H9 (cell line): ENCODE data around the gene PGLYRP3. TPM values are rescaled to one million over a fixed set of nuclear protein-coding genes. Genes with fewer than 3 reads are reported as not detected.
"Not testable (repeated sequence)": the region's sequence is repeated elsewhere in the genome, so short reads cannot be mapped to it uniquely, and the experiment has no call there.

Source experiments
- DNase-seq: peaks from one replicate; pipeline ENCODE4 v3.0.0-alpha.2; 2017
- H2AFZ ChIP-seq: one replicate; pipeline ENCODE4 v1.6.1; 2013; ENCODE audit warnings: mild to moderate bottlenecking, low read length, control low read depth, moderate library complexity
- H2AK5ac ChIP-seq: 2 replicates; pipeline ENCODE4 v1.6.1; 2013; ENCODE audit warnings: low read length, control low read depth, mixed read lengths; ENCODE audit not compliant: insufficient read length
- H2BK120ac ChIP-seq: one replicate; pipeline ENCODE4 v1.6.1; 2013; ENCODE audit warnings: low read depth, mild to moderate bottlenecking, low read length, control low read depth, inconsistent platforms; ENCODE audit not compliant: poor library complexity, severe bottlenecking
- H2BK12ac ChIP-seq: 2 replicates; pipeline ENCODE4 v1.6.1; 2013; ENCODE audit warnings: low read length, control low read depth, mixed read lengths, low read depth; ENCODE audit not compliant: insufficient read length
- H2BK15ac ChIP-seq: 2 replicates; pipeline ENCODE4 v1.6.1; 2013; ENCODE audit warnings: low read depth, low read length, control low read depth
- H2BK20ac ChIP-seq: one replicate; pipeline ENCODE4 v1.6.1; 2013; ENCODE audit warnings: low read depth, mild to moderate bottlenecking, low read length, control low read depth, inconsistent platforms; ENCODE audit not compliant: poor library complexity, severe bottlenecking
- H2BK5ac ChIP-seq: 2 replicates; pipeline ENCODE4 v1.6.1; 2013; ENCODE audit warnings: low read length, control low read depth, mixed read lengths; ENCODE audit not compliant: insufficient read length
- H3K14ac ChIP-seq: 2 replicates; pipeline ENCODE4 v1.6.1; 2013; ENCODE audit warnings: low read length, control low read depth; ENCODE audit not compliant: insufficient read depth
- H3K18ac ChIP-seq: 2 replicates; pipeline ENCODE4 v1.6.1; 2013; ENCODE audit warnings: low read depth, mild to moderate bottlenecking, mixed read lengths, low read length, control low read depth; ENCODE audit not compliant: insufficient read length
- H3K23ac ChIP-seq: 2 replicates; pipeline ENCODE4 v1.6.1; 2013; ENCODE audit warnings: low read length, control low read depth, mixed read lengths, low read depth; ENCODE audit not compliant: insufficient read length
- H3K23me2 ChIP-seq: 2 replicates; pipeline ENCODE4 v1.6.1; 2013; ENCODE audit warnings: low read depth, mild to moderate bottlenecking, mixed read lengths, low read length, control low read depth; ENCODE audit not compliant: insufficient read length, poor library complexity, severe bottlenecking
- H3K27ac ChIP-seq: 2 replicates; pipeline ENCODE4 v1.5.1; 2013; ENCODE audit warnings: low read length, control low read depth, mixed read lengths, low read depth; ENCODE audit not compliant: insufficient read length
- H3K27me3 ChIP-seq: 2 replicates; pipeline ENCODE4 v1.6.1; 2013; ENCODE audit warnings: low read length, control low read depth, inconsistent platforms; ENCODE audit not compliant: insufficient read depth
- H3K4ac ChIP-seq: 2 replicates; pipeline ENCODE4 v1.6.1; 2013; ENCODE audit warnings: low read depth, mild to moderate bottlenecking, control low read depth, inconsistent platforms, low read length, moderate library complexity
- H3K4me1 ChIP-seq: 2 replicates; pipeline ENCODE4 v1.6.1; 2013; ENCODE audit warnings: low read length, control low read depth, inconsistent platforms; ENCODE audit not compliant: insufficient read depth
- H3K4me2 ChIP-seq: 2 replicates; pipeline ENCODE4 v1.6.1; 2013; ENCODE audit warnings: low read length, control low read depth, mixed read lengths; ENCODE audit not compliant: insufficient read length, insufficient read depth
- H3K56ac ChIP-seq: 2 replicates; pipeline ENCODE4 v1.6.1; 2013; ENCODE audit warnings: low read depth, mild to moderate bottlenecking, mixed read lengths, low read length, control low read depth; ENCODE audit not compliant: insufficient read length
- H3K79me1 ChIP-seq: 2 replicates; pipeline ENCODE4 v1.6.1; 2013; ENCODE audit warnings: low read depth, mild to moderate bottlenecking, moderate library complexity, low read length, control low read depth, inconsistent platforms; ENCODE audit not compliant: insufficient read depth, poor library complexity, severe bottlenecking
- H3K79me2 ChIP-seq: 2 replicates; pipeline ENCODE4 v1.6.1; 2013; ENCODE audit warnings: low read length, control low read depth, inconsistent platforms; ENCODE audit not compliant: insufficient read depth
- H3K9ac ChIP-seq: 2 replicates; pipeline ENCODE4 v1.6.1; 2013; ENCODE audit warnings: low read length, control low read depth, mixed read lengths; ENCODE audit not compliant: insufficient read length; ENCODE audit errors: extremely low read depth
- H3K9me3 ChIP-seq: one replicate; pipeline ENCODE4 v1.6.1; 2013; ENCODE audit warnings: low read depth, low read length, inconsistent platforms; ENCODE audit not compliant: control insufficient read depth
- H3T11ph ChIP-seq: one replicate; pipeline ENCODE4 v1.6.1; 2013; ENCODE audit warnings: mild to moderate bottlenecking, low read length, control low read depth, inconsistent platforms
- H4K20me1 ChIP-seq: one replicate; pipeline ENCODE4 v1.6.1; 2013; ENCODE audit not compliant: control insufficient read depth, insufficient read length, insufficient read depth
- H4K5ac ChIP-seq: 2 replicates; pipeline ENCODE4 v1.6.1; 2013; ENCODE audit warnings: low read depth, mild to moderate bottlenecking, mixed read lengths, low read length, control low read depth; ENCODE audit not compliant: insufficient read length
- H4K8ac ChIP-seq: replicated peaks from 2 replicates; pipeline ENCODE4 v1.6.1; 2013; ENCODE audit warnings: low read length, control low read depth, mixed read lengths, low read depth; ENCODE audit not compliant: insufficient read length
- H4K91ac ChIP-seq: 2 replicates; pipeline ENCODE4 v1.6.1; 2013; ENCODE audit warnings: low read depth, mild to moderate bottlenecking, moderate library complexity, mixed read lengths, low read length, control low read depth; ENCODE audit not compliant: insufficient read length
- H3K27ac Mint-ChIP-seq, 3 experiments: 2 replicates in 2 of 3; 3 replicates in 1 of 3; pipeline ENCODE4 v1.8.0; 2020 to 2021; ENCODE audit warnings: mixed read lengths in 3 of 3, mild to moderate bottlenecking in 1 of 3, moderate library complexity in 1 of 3
- H3K27me3 Mint-ChIP-seq: 2 replicates; pipeline ENCODE4 v1.8.0; 2021; ENCODE audit warnings: low read depth, mild to moderate bottlenecking, moderate library complexity, mixed read lengths
- H3K36me3 Mint-ChIP-seq, 3 experiments: 2 replicates in 2 of 3; 3 replicates in 1 of 3; pipeline ENCODE4 v1.8.0; 2020 to 2021; ENCODE audit warnings: low read depth in 3 of 3, mixed read lengths in 3 of 3; ENCODE audit not compliant: insufficient read depth in 1 of 3
- H3K4me1 Mint-ChIP-seq, 2 experiments: 2 replicates each; pipeline ENCODE4 v1.8.0; 2020; ENCODE audit warnings: mixed read lengths in 2 of 2
- H3K4me3 Mint-ChIP-seq, 2 experiments: 2 replicates in 1 of 2; 3 replicates in 1 of 2; pipeline ENCODE4 v1.8.0; 2020 to 2021; ENCODE audit warnings: mild to moderate bottlenecking in 2 of 2, mixed read lengths in 2 of 2, moderate library complexity in 1 of 2
- H3K9me3 Mint-ChIP-seq, 2 experiments: 2 replicates in 1 of 2; 3 replicates in 1 of 2; pipeline ENCODE4 v1.8.0; 2020; ENCODE audit warnings: mild to moderate bottlenecking in 2 of 2, mixed read lengths in 2 of 2, moderate library complexity in 1 of 2
- WGBS: extraction: QIAGEN DNeasy Blood & Tissue Kit; methylation state at CpG from one replicate; pipeline ENCODE4 v1.1.7; 2013; ENCODE audit warnings: missing lambda C conversion rate, low lambda C conversion rate, mixed read lengths; ENCODE audit not compliant: insufficient read length; ENCODE audit errors: extremely low coverage; 5-methylcytosine and 5-hydroxymethylcytosine counted together
- total RNA-seq: library from RNA; stranded (reverse); gene quantifications from 2 replicates; pipeline ENCODE4 v1.2.1, GENCODE V29; 2021
- TF ChIP-seq, protein P1 (sequence below): fragments of 200-600 bp; sonication (generic); conservative IDR thresholded peaks from 3 replicates; pipeline ENCODE4 v1.8.0; 2021; ENCODE audit warnings: antibody characterized with exemption, mild to moderate bottlenecking

PGLYRP3 gene
- total RNA-seq, 1 experiment from 2014 or later, result not detected

DNA sequence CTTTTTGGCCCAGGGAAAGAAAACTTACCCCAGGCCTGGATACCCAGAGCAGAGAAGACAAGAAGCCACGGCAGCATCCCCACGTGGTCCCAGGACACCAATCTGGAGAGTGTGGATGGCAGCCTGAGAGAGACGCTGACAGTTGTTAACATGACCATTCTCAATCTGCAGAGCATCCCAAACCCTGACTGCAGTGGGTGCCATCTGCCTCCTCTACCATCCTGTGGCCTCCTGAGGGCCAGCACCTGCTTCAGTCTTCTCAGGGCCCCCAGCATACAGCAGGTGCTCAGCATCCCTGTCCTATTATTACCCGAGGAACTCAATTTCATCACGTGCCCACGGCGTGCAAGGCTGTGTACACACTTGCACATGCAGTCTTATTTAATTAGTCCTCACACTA lies 35.1 kb upstream of the PGLYRP3 start:
- no peak for DNase-seq
- H3K23ac ChIP-seq, result no peak overlapping the region
- no peak overlapping the region for H3T11ph ChIP-seq
- H2BK15ac ChIP-seq, result no peak overlapping the region
- no peak overlapping the region for H3K9ac ChIP-seq
- WGBS, result no CpG with 5 or more reads among the region's 7 CpGs
- H3K79me2 ChIP-seq, result no peaks in the 10 kb centered on the region
- Mint-ChIP-seq H3K36me3 (no peaks in the 10 kb centered on the region; a peak in 1 of 7 replicates), H3K4me3 (no peak overlapping the region), H3K27me3 (peaks cover 32% of the 10 kb centered on the region), H3K9me3 (no peaks in the 10 kb centered on the region), H3K4me1 (peaks cover 0 to 5% of the 10 kb centered on the region in 2 experiments; a peak in 2 of 4 replicates), H3K27ac (no peak overlapping the region; a peak in 1 of 7 replicates)
- no peak overlapping the region for H3K4me2 ChIP-seq
- H2BK5ac ChIP-seq, result no peak overlapping the region
- H2BK12ac ChIP-seq, result no peak overlapping the region
- H3K79me1 ChIP-seq, result no peaks in the 10 kb centered on the region
- H3K14ac ChIP-seq, result no peak overlapping the region
- no peak overlapping the region for H3K18ac ChIP-seq
- H4K8ac ChIP-seq, result no peak overlapping the region
- no peaks in the 10 kb centered on the region for H3K27me3 ChIP-seq
- no peaks in the 10 kb centered on the region for H3K23me2 ChIP-seq
- TF ChIP-seq, protein P1, sequence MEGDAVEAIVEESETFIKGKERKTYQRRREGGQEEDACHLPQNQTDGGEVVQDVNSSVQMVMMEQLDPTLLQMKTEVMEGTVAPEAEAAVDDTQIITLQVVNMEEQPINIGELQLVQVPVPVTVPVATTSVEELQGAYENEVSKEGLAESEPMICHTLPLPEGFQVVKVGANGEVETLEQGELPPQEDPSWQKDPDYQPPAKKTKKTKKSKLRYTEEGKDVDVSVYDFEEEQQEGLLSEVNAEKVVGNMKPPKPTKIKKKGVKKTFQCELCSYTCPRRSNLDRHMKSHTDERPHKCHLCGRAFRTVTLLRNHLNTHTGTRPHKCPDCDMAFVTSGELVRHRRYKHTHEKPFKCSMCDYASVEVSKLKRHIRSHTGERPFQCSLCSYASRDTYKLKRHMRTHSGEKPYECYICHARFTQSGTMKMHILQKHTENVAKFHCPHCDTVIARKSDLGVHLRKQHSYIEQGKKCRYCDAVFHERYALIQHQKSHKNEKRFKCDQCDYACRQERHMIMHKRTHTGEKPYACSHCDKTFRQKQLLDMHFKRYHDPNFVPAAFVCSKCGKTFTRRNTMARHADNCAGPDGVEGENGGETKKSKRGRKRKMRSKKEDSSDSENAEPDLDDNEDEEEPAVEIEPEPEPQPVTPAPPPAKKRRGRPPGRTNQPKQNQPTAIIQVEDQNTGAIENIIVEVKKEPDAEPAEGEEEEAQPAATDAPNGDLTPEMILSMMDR, result no peak
- H3K56ac ChIP-seq, result no peak overlapping the region
- H4K20me1 ChIP-seq, result no peaks in the 10 kb centered on the region
- H2BK20ac ChIP-seq, result no peak overlapping the region
- no peak overlapping the region for H4K5ac ChIP-seq
- no peak overlapping the region for H2AFZ ChIP-seq
- H3K4me1 ChIP-seq, result no peaks in the 10 kb centered on the region
- no peak overlapping the region for H4K91ac ChIP-seq
- H2AK5ac ChIP-seq, result no peak overlapping the region
- H3K27ac ChIP-seq, result no peak overlapping the region
- no peaks in the 10 kb centered on the region for H3K9me3 ChIP-seq
- H3K4ac ChIP-seq, result no peak overlapping the region
- no peak overlapping the region for H2BK120ac ChIP-seq

DNA sequence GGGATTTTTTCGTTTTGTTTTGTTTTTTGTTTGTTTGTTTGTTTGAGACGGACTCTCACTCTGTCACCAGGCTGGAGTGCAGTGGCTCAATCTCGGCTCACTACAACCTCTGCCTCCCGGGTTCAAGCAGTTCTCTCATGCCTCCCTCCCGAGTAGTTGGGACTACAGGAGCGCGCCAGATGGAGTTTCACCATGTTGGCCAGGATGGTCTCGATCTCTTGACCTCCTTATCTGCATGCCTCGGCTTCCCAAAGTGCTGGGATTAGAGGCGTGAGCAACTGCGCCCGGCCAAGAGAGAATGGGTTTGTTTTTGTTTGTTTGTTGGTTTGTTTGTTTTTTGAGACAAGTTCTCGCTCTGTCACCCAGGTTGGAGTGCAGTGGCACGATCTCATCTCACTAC lies 34.3 kb upstream of the PGLYRP3 start:
- H3K4me3 Mint-ChIP-seq, DNase-seq, H3T11ph ChIP-seq, H4K5ac ChIP-seq, H3K4me1 Mint-ChIP-seq, H3K4me2 ChIP-seq, H3K23me2 ChIP-seq, H2BK12ac ChIP-seq, H3K56ac ChIP-seq, H4K20me1 ChIP-seq, H3K79me2 ChIP-seq, H2BK120ac ChIP-seq, H3K9me3 Mint-ChIP-seq, H3K79me1 ChIP-seq, H3K9me3 ChIP-seq, H4K91ac ChIP-seq, H3K4me1 ChIP-seq, H4K8ac ChIP-seq, H2BK5ac ChIP-seq, H3K9ac ChIP-seq, H2AK5ac ChIP-seq, H3K18ac ChIP-seq, H2BK15ac ChIP-seq, H3K36me3 Mint-ChIP-seq, H2AFZ ChIP-seq, H3K14ac ChIP-seq, H3K27me3 ChIP-seq, H3K23ac ChIP-seq, H3K27ac ChIP-seq, H2BK20ac ChIP-seq, H3K4ac ChIP-seq, H3K27ac Mint-ChIP-seq: not testable (repeated sequence)
- peaks cover 36% of the 10 kb centered on the region for H3K27me3 Mint-ChIP-seq
- no CpG with 5 or more reads among the region's 14 CpGs for WGBS
